Fibroblast of the aortic adventitia (primary cell): ENCODE data around the gene FBXO40. TPM values are rescaled to one million over a fixed set of nuclear protein-coding genes. Genes with fewer than 3 reads are reported as not detected.

Experiments
- DNase-seq: peaks from one replicate; pipeline ENCODE4 v3.0.0-alpha.2; 2010; ENCODE audit warnings: low read depth
- H3K4me3 ChIP-seq: 2 replicates; pipeline ENCODE4 v1.5.1; 2011; ENCODE audit warnings: low read depth, mild to moderate bottlenecking, control low read depth, low read length, moderate library complexity
- CTCF ChIP-seq: IDR thresholded peaks from 2 replicates; pipeline ENCODE4 v1.5.1; 2011; ENCODE audit warnings: mild to moderate bottlenecking, low read length, control low read depth, inconsistent platforms; ENCODE audit not compliant: insufficient read depth
- total RNA-seq: library from RNA; depleted of rRNA; stranded (reverse); fragments of >200 nt; gene quantifications from 2 replicates; pipeline ENCODE4 v1.2.3, GENCODE V29; 2012; ENCODE audit warnings: low replicate concordance

Gene FBXO40
- total RNA-seq, 1 donor = under 0.01 TPM

DNA sequence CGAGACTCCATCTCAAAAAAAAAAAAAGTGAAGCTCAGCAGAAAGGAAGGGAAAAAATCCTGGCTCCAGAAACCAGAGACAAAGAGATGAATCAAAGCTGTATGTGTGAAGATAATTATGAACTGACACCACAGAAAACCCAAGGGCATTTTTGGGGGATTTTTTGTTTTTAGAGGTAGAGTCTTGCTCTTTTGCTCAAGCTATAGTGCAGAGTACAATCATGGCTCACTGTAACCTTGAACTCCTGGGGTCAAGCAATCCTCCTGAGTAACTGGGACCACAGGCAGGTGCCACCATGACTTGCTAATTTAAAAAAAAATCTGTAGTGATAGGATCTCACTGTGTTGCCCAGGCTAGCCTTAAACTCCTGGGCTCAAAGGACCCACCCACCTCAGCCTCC lies 44.7 kb downstream of the FBXO40 start:
- no peak for TF ChIP-seq CTCF
- DNase-seq = no peak
- H3K4me3 ChIP-seq = no peak overlapping the region

GRCh38 chr3:121641127-121641526 lies 47.9 kb downstream of the FBXO40 start:
- DNase-seq = no peak
- TF ChIP-seq CTCF = no peak

DNA sequence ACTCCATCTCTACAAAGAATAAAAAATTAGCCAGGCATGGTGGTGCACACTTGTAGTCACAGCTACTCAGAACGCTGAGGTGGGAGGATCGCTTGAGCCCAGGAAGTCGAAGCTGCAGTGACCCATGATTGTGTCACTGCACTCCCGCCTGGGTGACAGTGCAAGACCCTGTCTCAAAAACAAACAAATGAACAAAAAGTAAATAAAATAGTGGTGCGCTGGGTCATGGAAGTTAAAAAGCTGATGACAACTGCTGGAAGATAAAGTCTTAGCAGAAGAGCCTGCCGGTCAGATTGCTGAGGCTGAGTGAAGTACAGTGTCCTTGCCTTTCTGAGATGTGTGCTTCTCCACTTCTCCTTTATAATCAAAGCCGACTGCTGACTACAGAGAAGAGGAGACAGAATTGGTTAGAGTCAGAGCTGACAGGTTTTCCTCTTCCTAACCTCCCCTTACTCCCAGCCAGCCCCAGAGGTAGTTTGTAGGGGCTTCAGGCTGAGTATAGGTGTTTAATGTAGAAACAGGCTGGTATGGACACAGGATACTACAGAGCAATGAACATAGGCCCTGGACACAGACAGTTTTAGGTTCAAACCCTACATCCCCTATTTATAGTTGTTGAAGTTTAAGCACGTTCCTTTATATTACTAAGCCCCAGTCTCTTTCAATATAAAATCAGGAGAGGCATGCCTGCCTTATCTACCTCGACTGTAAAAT lies 49.6 kb downstream of the FBXO40 start:
- no peak for TF ChIP-seq CTCF

More at GRCh38 chr3:121641127-121641526, 47.9 kb downstream of the FBXO40 start:
- H3K4me3 ChIP-seq = no peak overlapping the region

DNA sequence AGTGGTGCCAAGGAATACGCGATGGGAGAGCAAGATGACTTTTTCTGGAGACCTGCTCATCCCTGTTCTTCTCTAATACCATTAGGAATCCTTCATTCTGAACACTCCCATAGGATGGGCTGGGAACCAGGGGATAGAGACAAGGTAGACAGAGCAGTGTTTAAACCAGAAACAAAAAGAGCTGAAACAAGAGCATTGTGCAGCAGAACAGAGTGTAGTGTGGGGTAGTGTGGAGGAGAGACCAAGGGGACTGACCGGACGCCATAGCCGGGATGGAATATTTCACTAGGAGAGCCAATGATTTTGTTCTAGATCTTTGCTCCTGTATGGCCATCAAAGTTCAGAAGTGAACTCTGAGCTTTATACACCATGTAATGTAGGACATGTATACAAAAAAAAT lies 51.9 kb downstream of the FBXO40 start:
- H3K4me3 ChIP-seq = no peak overlapping the region
- no peak for TF ChIP-seq CTCF
- no peak for DNase-seq

More for the DNA sequence above, 49.6 kb downstream of the FBXO40 start:
- no peak for DNase-seq
- no peak overlapping the region for H3K4me3 ChIP-seq

DNA sequence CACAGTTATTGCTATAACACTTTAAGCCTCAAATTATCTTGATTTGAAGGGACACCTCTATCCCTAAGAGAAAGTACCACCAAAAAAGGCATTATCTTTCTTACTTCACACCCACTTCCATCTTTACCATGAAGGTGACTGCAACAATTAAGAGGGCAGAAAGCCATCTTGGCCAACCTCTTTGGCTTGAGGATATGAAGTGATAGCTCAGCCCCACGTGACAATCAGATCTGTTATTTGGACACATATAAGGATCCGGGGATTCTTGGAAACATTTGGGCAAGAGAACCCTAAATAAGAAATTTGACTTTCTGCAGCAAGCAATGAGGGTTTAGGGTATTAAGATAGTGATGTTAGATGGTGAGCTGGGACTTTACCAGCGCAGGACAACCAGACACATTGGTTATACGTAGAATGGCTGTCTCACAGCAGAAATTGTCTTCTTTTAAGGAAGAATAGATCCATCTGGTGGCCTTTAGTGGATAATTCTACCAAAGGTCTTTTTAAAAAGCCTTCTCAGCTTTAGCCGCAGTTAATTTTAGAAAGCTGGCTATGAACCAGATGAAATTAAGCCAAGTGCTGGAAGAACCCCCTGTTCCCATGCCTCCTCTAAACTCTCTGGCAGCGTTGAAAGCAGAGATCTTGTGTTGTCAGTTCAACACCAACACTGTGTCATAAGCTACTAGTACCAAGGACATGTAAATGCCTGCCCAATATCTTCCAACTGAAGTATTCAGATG lies 55.2 kb downstream of the FBXO40 start:
- TF ChIP-seq CTCF = no peak
- no peak overlapping the region for H3K4me3 ChIP-seq
- no peak for DNase-seq

DNA sequence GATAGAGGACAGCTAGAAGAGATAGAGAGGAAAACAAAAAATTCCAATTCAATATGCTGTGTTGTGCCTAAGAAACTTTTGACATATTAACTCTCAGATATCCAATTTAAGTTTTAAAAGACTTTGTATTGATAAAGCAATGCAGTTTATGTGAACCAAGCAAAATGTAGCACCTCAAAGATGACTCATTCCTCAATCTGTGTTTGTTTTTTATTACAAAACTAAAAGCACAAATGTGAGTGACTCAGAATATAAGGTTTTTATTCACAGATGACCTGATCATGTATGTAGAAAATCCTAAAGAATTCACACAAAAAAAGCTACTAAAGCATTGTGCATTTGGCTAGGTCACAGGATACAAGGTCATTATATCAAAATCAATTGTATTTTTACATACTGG lies 56.5 kb downstream of the FBXO40 start:
- DNase-seq = no peak
- no peak overlapping the region for H3K4me3 ChIP-seq
- TF ChIP-seq CTCF = no peak

DNA sequence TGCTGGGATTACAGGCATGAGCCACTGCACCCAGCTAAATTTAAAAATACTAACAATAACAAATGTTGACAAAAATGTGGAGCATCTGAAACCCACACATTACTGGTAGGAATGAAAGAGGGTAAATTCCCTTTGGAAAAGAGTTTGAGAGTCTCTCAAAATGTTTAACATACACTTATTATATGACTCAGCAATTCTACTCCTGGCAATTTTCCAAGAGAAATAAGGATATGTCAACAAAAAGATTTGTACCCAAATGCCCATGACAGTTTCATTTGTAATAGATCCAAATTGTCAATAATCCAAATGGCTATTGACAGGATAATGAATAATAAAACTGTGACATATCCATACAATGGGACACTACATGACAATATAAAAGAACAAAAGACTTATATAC lies 58.5 kb downstream of the FBXO40 start:
- H3K4me3 ChIP-seq = no peak overlapping the region
- no peak for TF ChIP-seq CTCF
- no peak for DNase-seq
